ENCODE data around the gene CDH26. TPM values are rescaled to one million over a fixed set of nuclear protein-coding genes. Genes with fewer than 3 reads are reported as not detected.
"Not testable (repeated sequence)": the region's sequence is repeated elsewhere in the genome, so short reads cannot be mapped to it uniquely, and the experiment has no call there.

CDH26 gene
- total RNA-seq, 1 experiment from 2014 or later: 0.64 TPM

DNA sequence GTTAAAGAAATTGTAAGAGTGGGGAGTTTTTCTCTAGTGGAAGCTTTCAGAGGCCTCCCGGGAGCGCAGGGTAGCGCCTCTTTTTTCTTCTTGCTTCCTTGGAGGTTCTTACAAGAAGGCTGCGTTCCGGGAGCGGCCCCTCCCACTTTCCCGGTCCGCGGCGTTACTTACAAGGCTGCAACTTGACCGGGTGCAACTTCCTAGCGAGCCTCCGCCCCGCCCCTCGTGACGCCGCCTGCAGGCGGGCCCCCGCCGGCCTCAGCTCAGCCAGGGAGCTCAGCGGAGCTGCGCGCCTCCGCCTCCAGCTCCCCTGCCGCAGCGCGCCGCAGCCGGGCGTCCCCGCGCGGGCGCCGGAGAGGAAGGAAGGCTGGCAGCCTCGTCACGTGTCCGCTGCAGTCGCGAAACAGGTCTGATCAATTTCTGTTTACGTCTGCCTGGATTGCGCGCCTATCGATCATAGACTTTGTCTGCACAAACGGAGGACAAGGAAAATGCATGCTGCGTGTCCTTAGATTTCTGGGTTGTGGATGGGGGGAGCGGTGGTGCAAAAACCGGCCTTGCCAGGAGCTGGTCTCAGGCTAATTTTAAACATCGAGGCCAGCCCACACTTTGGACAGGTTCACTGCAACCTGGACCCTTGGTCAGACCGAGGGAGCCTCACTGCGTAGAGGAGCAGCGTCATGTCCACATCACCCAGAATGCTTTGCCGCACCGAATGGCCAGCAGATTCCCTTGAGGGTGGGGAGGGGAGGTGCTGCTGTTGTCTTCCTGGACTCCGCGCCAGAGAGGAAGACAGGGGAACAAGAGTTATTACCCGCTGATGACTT, 17.9 kb upstream of the CDH26 start, which contains the start of the genes FAM217B and PPP1R3D:
Gene FAM217B (plus strand): TSS at position 261 of the 827 bp plus-strand sequence. CDS start 3,555 bp downstream, outside the sequence.
Gene PPP1R3D (minus strand): TSS at position 177 of the 827 bp plus-strand sequence. CDS start 374 bp downstream, outside the sequence.
- peak; percentile 96 for DNase-seq (ENCODE audit: low read depth)

DNA sequence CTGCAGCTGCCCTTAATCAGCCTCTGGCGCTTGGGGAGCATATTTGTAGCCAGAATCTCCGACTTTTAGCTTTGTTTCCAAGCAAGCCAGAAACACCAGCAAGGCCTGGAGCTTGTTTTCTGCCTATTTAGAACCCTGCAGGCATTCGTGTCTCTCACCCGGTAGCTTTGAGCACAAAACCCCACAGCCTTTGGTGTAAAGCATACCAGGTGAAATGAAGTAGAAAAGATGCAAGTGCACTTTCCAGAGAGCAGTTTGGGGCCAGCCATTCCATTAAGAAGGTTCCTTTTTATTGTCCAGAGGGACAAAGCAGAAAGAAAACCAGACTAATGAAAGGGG, 17.3 kb upstream of the CDH26 start:
- no peak for DNase-seq (ENCODE audit: low read depth)

GRCh38 chr20:59942245-59942644, 16.0 kb upstream of the CDH26 start:
- DNase-seq (ENCODE audit: low read depth): no peak

- no peak for DNase-seq (ENCODE audit: low read depth)
Measured at GRCh38 chr20:59944726-59945125, 13.5 kb upstream of the CDH26 start.

- DNase-seq (ENCODE audit: low read depth): no peak
Measured at GRCh38 chr20:59945175-59945574, 13.0 kb upstream of the CDH26 start.

GRCh38 chr20:59945731-59946130, 12.5 kb upstream of the CDH26 start:
- DNase-seq (ENCODE audit: low read depth): no peak

- no peak for DNase-seq (ENCODE audit: low read depth)
Measured at GRCh38 chr20:59947376-59947775, 10.8 kb upstream of the CDH26 start.

GRCh38 chr20:59948212-59948611, 10.0 kb upstream of the CDH26 start:
- no peak for DNase-seq (ENCODE audit: low read depth)

GRCh38 chr20:59948828-59949720, 9.1 kb upstream of the CDH26 start:
- DNase-seq (ENCODE audit: low read depth): peak; percentile 43

DNA sequence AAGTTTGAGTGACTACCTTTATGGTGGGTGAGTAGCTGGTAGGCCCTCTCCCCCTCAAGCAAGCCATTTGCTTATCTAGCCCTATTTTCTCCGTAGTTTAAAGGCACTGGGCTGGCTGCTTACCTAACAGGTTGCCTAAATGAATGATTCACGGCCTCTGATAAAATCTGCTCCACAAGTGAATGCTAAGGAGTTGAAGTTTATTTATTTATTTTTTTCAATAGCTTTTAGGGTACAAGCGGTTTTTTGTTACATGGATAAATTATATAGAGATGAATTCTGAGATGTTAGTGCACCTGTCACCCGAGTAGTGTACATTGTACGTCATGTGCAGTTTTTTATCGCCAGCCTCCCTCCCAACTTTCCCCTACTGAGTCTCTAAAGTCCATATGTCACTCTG, 8.3 kb upstream of the CDH26 start:
- no peak for DNase-seq (ENCODE audit: low read depth)

GRCh38 chr20:59954718-59955117, 3.5 kb upstream of the CDH26 start:
- DNase-seq (ENCODE audit: low read depth): no peak

- no peak for DNase-seq (ENCODE audit: low read depth)
Measured at GRCh38 chr20:59955131-59955796, 3.0 kb upstream of the CDH26 start.

DNA sequence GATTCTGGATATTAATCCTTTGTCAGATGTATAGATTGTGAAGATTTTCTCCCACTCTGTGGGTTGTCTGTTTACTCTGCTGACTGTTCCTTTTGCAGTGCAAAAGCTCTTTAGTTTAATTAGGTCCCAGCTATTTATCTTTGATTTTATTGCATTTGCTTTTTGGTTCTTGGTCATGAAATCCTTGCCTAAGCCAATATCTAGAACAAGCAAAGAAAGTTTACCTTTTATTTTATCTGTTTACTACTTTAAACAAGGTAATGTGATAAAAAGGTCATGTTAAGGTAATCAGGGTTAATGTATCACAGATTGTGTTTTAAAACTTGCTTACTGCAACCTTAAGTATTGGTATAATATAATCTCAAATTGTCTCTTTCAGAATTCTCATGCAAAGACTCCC, 655 bp upstream of the CDH26 start:
- DNase-seq (ENCODE audit: low read depth): not testable (repeated sequence)

- DNase-seq (ENCODE audit: low read depth): no peak
Measured at GRCh38 chr20:59958626-59959025, 403 bp downstream of the CDH26 start.

DNA sequence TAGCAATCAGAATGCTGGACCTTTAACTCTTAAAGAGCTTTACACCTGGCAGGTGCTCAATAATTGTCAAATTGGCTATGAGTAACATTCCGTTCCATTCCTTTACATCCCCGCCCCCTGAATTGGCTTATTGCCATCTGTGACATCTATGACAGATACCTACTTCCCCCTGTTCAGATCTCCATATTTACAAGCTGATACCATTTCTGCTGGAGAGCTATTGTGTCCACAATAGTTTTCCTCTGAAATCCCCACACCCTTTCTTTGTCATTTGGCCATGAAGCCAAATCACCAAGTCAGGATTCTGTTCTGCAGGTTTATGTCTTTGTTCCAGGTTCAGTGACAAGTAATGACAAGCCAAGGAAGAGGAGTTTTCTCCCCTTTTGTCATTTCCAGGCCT, 3.2 kb downstream of the CDH26 start:
- DNase-seq (ENCODE audit: low read depth): no peak

DNA sequence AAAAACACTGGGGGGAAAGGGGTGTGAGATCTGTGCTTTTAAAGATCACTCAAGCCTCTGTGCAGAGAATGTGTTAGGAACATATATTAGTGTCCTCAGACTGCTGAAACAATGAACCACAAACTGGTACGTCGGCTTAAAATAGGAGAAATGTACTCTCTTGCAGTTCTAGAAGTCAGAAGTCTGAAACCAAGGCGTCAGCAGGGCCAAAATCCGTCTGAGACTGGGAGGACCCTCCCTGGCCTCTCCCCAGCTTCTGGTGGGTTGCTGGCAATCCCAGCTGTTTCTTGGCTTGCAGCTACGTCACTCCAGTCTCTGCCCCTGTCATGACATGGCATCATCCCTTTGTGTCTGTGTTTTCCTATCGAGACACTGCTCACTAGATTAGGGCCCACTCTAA, 3.9 kb downstream of the CDH26 start:
- DNase-seq (ENCODE audit: low read depth): no peak

DNA sequence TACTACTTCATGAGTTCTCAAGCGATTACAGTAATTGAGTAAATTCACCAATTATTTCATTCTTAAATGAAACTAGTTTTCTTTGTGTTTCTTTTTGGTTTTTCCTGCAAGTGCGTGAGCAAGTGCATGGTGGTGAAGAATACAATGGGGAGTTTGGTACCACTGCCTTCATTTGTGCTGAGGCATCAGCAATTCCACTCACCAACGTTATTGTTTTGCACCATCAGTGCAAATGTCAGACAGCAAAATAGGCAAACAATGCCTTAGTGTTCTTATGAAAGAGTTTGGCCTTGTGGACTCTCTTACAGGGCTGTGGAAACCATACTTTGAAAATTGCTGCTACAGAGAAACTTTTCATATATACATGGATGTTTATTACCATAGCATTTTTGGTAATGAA, 8.2 kb downstream of the CDH26 start:
- no peak for DNase-seq (ENCODE audit: low read depth)

- no peak for DNase-seq (ENCODE audit: low read depth)
Measured at GRCh38 chr20:59971428-59971827, 13.2 kb downstream of the CDH26 start.

DNA sequence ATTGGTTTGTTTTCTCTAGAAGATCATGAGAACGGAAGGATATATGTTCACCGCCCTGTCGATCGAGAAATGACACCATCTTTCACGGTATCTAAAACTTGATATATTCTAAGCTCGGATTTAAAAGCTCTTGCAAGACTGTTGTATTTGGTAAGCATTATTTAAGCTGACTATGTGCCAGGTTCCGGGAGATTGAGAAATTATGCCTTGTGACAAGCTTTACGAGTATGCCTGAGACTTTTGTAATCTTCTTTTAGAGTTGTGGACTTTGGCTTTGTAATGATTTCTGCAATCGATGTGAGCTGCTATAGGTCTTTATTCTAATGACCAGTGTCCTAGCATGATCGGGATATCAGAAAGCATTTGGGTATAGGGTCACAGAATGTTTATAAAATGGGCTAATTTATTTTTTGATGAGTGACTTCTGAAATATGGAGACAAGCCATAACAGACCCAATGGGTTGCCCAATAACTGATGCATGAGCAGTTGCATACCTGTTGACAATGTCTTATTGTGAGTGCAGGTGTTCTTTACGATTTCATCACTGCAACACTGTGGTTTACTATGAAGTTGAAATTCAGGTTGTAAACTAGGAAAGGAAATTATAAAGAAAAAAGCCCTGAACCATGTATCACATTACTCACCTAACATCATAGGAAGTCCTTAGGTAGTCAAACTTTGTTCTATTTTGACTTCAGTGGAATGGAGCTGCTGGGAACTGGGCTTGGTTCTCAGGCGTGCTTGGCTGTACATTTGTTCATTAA, 14.0 kb downstream of the CDH26 start:
- DNase-seq (ENCODE audit: low read depth): no peak

GRCh38 chr20:59976156-59976782, 18.0 kb downstream of the CDH26 start:
- no peak for DNase-seq (ENCODE audit: low read depth)
